IgD-negative memory B cell (primary cell): ENCODE results near the gene CEP55. TPM values are rescaled to one million over a fixed set of nuclear protein-coding genes. Genes with fewer than 3 reads are reported as not detected.
"Not testable (repeated sequence)": the region's sequence is repeated elsewhere in the genome, so short reads cannot be mapped to it uniquely, and the experiment has no call there.

Experiments
- H3K27ac Mint-ChIP-seq, 3 donors: one replicate each; pipeline ENCODE4 v1.8.0; 2020 to 2022; ENCODE audit warnings: mild to moderate bottlenecking in 3 of 3, mixed read lengths in 3 of 3, moderate library complexity in 1 of 3
- H3K27me3 Mint-ChIP-seq: one replicate; pipeline ENCODE4 v1.8.0; 2021; ENCODE audit warnings: mixed read lengths
- H3K36me3 Mint-ChIP-seq: one replicate; pipeline ENCODE4 v1.8.0; 2020; ENCODE audit warnings: mild to moderate bottlenecking, mixed read lengths
- H3K4me1 Mint-ChIP-seq, 3 donors: one replicate each; pipeline ENCODE4 v1.8.0; 2020 to 2022; ENCODE audit warnings: mixed read lengths in 3 of 3, mild to moderate bottlenecking in 1 of 3
- H3K4me3 Mint-ChIP-seq, 4 donors: one replicate each; pipeline ENCODE4 v1.8.0; 2020 to 2022; ENCODE audit warnings: mild to moderate bottlenecking in 4 of 4, mixed read lengths in 4 of 4, moderate library complexity in 3 of 4
- H3K9me3 Mint-ChIP-seq, 3 donors: one replicate each; pipeline ENCODE4 v1.8.0; 2020 to 2021; ENCODE audit warnings: mixed read lengths in 3 of 3, mild to moderate bottlenecking in 1 of 3
- polyA plus RNA-seq: library from polyadenylated mRNA; unstranded; fragments of 300-500 nt; fragmentation: Illumina TruSeq; gene quantifications from one replicate; pipeline ENCODE4 v1.2.3, GENCODE V29; 2021

Gene CEP55
- polyA plus RNA-seq, 1 donor from 2014 or later, result 0.53 TPM

GRCh38 chr10:93515071-93516005, 18.9 kb downstream of the CEP55 start:
- Mint-ChIP-seq H3K4me3 (no peak overlapping the region), H3K27me3 (no peaks in the 10 kb centered on the region), H3K9me3 (no peaks in the 10 kb centered on the region), H3K4me1 (peaks cover 3 to 6% (median 4%) of the 10 kb centered on the region in 3 donors), H3K27ac (no peak overlapping the region), H3K36me3 (no peaks in the 10 kb centered on the region)

- H3K4me1 Mint-ChIP-seq, result peaks cover 3 to 6% (median 4%) of the 10 kb centered on the region in 3 donors
- H3K27ac Mint-ChIP-seq, result no peak overlapping the region
Observed at GRCh38 chr10:93516006-93516380, 19.6 kb downstream of the CEP55 start.

GRCh38 chr10:93518531-93518930, 22.1 kb downstream of the CEP55 start:
- Mint-ChIP-seq H3K36me3 (peaks cover 3% of the 10 kb centered on the region), H3K4me1 (peaks cover 2 to 6% (median 2%) of the 10 kb centered on the region in 3 donors), H3K27me3 (no peaks in the 10 kb centered on the region), H3K4me3 (no peak overlapping the region), H3K9me3 (no peaks in the 10 kb centered on the region), H3K27ac (no peak overlapping the region)

More at GRCh38 chr10:93516006-93516380, 19.6 kb downstream of the CEP55 start:
- H3K9me3 Mint-ChIP-seq, result no peaks in the 10 kb centered on the region
- H3K36me3 Mint-ChIP-seq, result no peaks in the 10 kb centered on the region
- no peak overlapping the region for H3K4me3 Mint-ChIP-seq
- H3K27me3 Mint-ChIP-seq, result no peaks in the 10 kb centered on the region

GRCh38 chr10:93535293-93535692, 38.9 kb downstream of the CEP55 start:
- H3K9me3 Mint-ChIP-seq, result no peaks in the 10 kb centered on the region

GRCh38 chr10:93540871-93541270, 44.5 kb downstream of the CEP55 start:
- not testable (repeated sequence) for H3K9me3 Mint-ChIP-seq, H3K27ac Mint-ChIP-seq, H3K36me3 Mint-ChIP-seq, H3K4me3 Mint-ChIP-seq, H3K4me1 Mint-ChIP-seq, H3K27me3 Mint-ChIP-seq

More at GRCh38 chr10:93535293-93535692, 38.9 kb downstream of the CEP55 start:
- Mint-ChIP-seq H3K4me3 (no peak overlapping the region), H3K36me3 (no peaks in the 10 kb centered on the region), H3K27ac (no peak overlapping the region), H3K4me1 (no peaks in the 10 kb centered on the region), H3K27me3 (peaks cover 6% of the 10 kb centered on the region)

- Mint-ChIP-seq H3K27me3 (peaks cover 2% of the 10 kb centered on the region), H3K4me1 (peaks cover 0 to 3% (median 0%) of the 10 kb centered on the region in 3 donors), H3K4me3 (no peak overlapping the region)
Observed at GRCh38 chr10:93541402-93542357, 45.3 kb downstream of the CEP55 start.

GRCh38 chr10:93542358-93542791, 46.0 kb downstream of the CEP55 start:
- Mint-ChIP-seq H3K4me1 (peaks cover 0 to 3% (median 0%) of the 10 kb centered on the region in 3 donors), H3K36me3 (no peaks in the 10 kb centered on the region), H3K27ac (no peak overlapping the region)

More at GRCh38 chr10:93541402-93542357, 45.3 kb downstream of the CEP55 start:
- Mint-ChIP-seq H3K27ac (peak overlapping the region in 1 of 3 donors; percentile 19), H3K9me3 (peaks cover 0 to 1% (median 0%) of the 10 kb centered on the region in 3 donors), H3K36me3 (no peaks in the 10 kb centered on the region)

GRCh38 chr10:93546995-93547394, 50.6 kb downstream of the CEP55 start:
- H3K36me3 Mint-ChIP-seq, H3K27me3 Mint-ChIP-seq, H3K27ac Mint-ChIP-seq, H3K4me1 Mint-ChIP-seq, H3K9me3 Mint-ChIP-seq, H3K4me3 Mint-ChIP-seq: not testable (repeated sequence)

More at GRCh38 chr10:93542358-93542791, 46.0 kb downstream of the CEP55 start:
- peaks cover 3% of the 10 kb centered on the region for H3K27me3 Mint-ChIP-seq
- H3K4me3 Mint-ChIP-seq, result no peak overlapping the region
- H3K9me3 Mint-ChIP-seq, result peaks cover 0 to 1% (median 0%) of the 10 kb centered on the region in 3 donors

GRCh38 chr10:93547522-93547921, 51.1 kb downstream of the CEP55 start:
- Mint-ChIP-seq H3K36me3 (no peaks in the 10 kb centered on the region), H3K27me3 (peaks cover 2% of the 10 kb centered on the region), H3K4me1 (peaks cover 0 to 3% (median 0%) of the 10 kb centered on the region in 3 donors), H3K27ac (no peak overlapping the region), H3K9me3 (no peaks in the 10 kb centered on the region), H3K4me3 (peak overlapping the region in 1 of 4 donors; percentile 41)

- Mint-ChIP-seq H3K4me3 (no peak overlapping the region), H3K4me1 (no peaks in the 10 kb centered on the region), H3K36me3 (no peaks in the 10 kb centered on the region), H3K27me3 (peaks cover 2% of the 10 kb centered on the region), H3K9me3 (no peaks in the 10 kb centered on the region), H3K27ac (peak overlapping the region in 1 of 3 donors; percentile 16)
Observed at GRCh38 chr10:93548376-93549071, 52.1 kb downstream of the CEP55 start.

- Mint-ChIP-seq H3K4me1 (no peaks in the 10 kb centered on the region), H3K27me3 (peaks cover 5% of the 10 kb centered on the region), H3K9me3 (no peaks in the 10 kb centered on the region), H3K27ac (no peak overlapping the region), H3K36me3 (no peaks in the 10 kb centered on the region), H3K4me3 (no peak overlapping the region)
Observed at GRCh38 chr10:93550606-93551005, 54.2 kb downstream of the CEP55 start.

- no peaks in the 10 kb centered on the region for H3K36me3 Mint-ChIP-seq
- H3K4me3 Mint-ChIP-seq, result no peak overlapping the region
- no peaks in the 10 kb centered on the region for H3K4me1 Mint-ChIP-seq
- H3K27ac Mint-ChIP-seq, result no peak overlapping the region
- peaks cover 5% of the 10 kb centered on the region for H3K27me3 Mint-ChIP-seq
- no peaks in the 10 kb centered on the region for H3K9me3 Mint-ChIP-seq
Observed at GRCh38 chr10:93552780-93553179, 56.4 kb downstream of the CEP55 start.

- peak overlapping the region in 1 of 3 donors; percentile 59 for H3K27ac Mint-ChIP-seq
- no peaks in the 10 kb centered on the region for H3K9me3 Mint-ChIP-seq
- H3K36me3 Mint-ChIP-seq, result no peaks in the 10 kb centered on the region
- H3K4me1 Mint-ChIP-seq, result no peaks in the 10 kb centered on the region
- peaks cover 5% of the 10 kb centered on the region for H3K27me3 Mint-ChIP-seq
- H3K4me3 Mint-ChIP-seq, result no peak overlapping the region
Observed at GRCh38 chr10:93553482-93554315, 57.3 kb downstream of the CEP55 start.

- Mint-ChIP-seq H3K4me1 (no peaks in the 10 kb centered on the region), H3K4me3 (no peak overlapping the region), H3K36me3 (no peaks in the 10 kb centered on the region), H3K27me3 (peaks cover 5% of the 10 kb centered on the region), H3K27ac (no peak overlapping the region), H3K9me3 (no peaks in the 10 kb centered on the region)
Observed at GRCh38 chr10:93554316-93554663, 57.9 kb downstream of the CEP55 start.
